ENCODE measurements around the gene CSRNP3.
A peak's percentile ranks its signal among the peaks of the same experiment; 100 is the strongest.
"Not testable (repeated sequence)": the region's sequence is repeated elsewhere in the genome, so short reads cannot be mapped to it uniquely, and the experiment has no call there.

The CSRNP3 gene

GRCh38 chr2:165634855-165635254, 165.4 kb downstream of the CSRNP3 start:
- peak; percentile 56 for DNase-seq (ENCODE audit: low spot score)

GRCh38 chr2:165635532-165635931, 166.0 kb downstream of the CSRNP3 start:
- no peak for DNase-seq (ENCODE audit: low spot score)

- DNase-seq (ENCODE audit: low spot score): no peak
Measured at GRCh38 chr2:165636959-165637358, 167.5 kb downstream of the CSRNP3 start.

GRCh38 chr2:165637396-165637795, 167.9 kb downstream of the CSRNP3 start:
- DNase-seq (ENCODE audit: low spot score): no peak

- DNase-seq (ENCODE audit: low spot score): no peak
Measured at GRCh38 chr2:165639504-165639903, 170.0 kb downstream of the CSRNP3 start.

GRCh38 chr2:165640247-165640929, 170.9 kb downstream of the CSRNP3 start:
- no peak for DNase-seq (ENCODE audit: low spot score)

GRCh38 chr2:165645930-165646831, 176.7 kb downstream of the CSRNP3 start:
- DNase-seq (ENCODE audit: low spot score): peak; percentile 54

- no peak for DNase-seq (ENCODE audit: low spot score)
Measured at GRCh38 chr2:165647409-165647808, 177.9 kb downstream of the CSRNP3 start.

- no peak for DNase-seq (ENCODE audit: low spot score)
Measured at GRCh38 chr2:165648801-165649200, 179.3 kb downstream of the CSRNP3 start.

- DNase-seq (ENCODE audit: low spot score): no peak
Measured at GRCh38 chr2:165651233-165651632, 181.7 kb downstream of the CSRNP3 start.

GRCh38 chr2:165655661-165656060, 186.2 kb downstream of the CSRNP3 start:
- no peak for DNase-seq (ENCODE audit: low spot score)

GRCh38 chr2:165660361-165660760, 190.9 kb downstream of the CSRNP3 start:
- no peak for DNase-seq (ENCODE audit: low spot score)

GRCh38 chr2:165662720-165663119, 193.2 kb downstream of the CSRNP3 start:
- DNase-seq (ENCODE audit: low spot score): no peak

GRCh38 chr2:165665614-165666013, 196.1 kb downstream of the CSRNP3 start:
- no peak for DNase-seq (ENCODE audit: low spot score)

- not testable (repeated sequence) for DNase-seq (ENCODE audit: low spot score)
Measured at GRCh38 chr2:165666073-165666472, 196.6 kb downstream of the CSRNP3 start.

GRCh38 chr2:165666605-165667004, 197.1 kb downstream of the CSRNP3 start:
- no peak for DNase-seq (ENCODE audit: low spot score)

GRCh38 chr2:165667375-165667774, 197.9 kb downstream of the CSRNP3 start:
- DNase-seq (ENCODE audit: low spot score): no peak

GRCh38 chr2:165674780-165675179, 205.3 kb downstream of the CSRNP3 start:
- no peak for DNase-seq (ENCODE audit: low spot score)

- DNase-seq (ENCODE audit: low spot score): no peak
Measured at GRCh38 chr2:165675551-165675968, 206.1 kb downstream of the CSRNP3 start.

GRCh38 chr2:165678882-165679281, 209.4 kb downstream of the CSRNP3 start:
- no peak for DNase-seq (ENCODE audit: low spot score)

- DNase-seq (ENCODE audit: low spot score): no peak
Measured at GRCh38 chr2:165679621-165680020, 210.1 kb downstream of the CSRNP3 start.

GRCh38 chr2:165681841-165682240, 212.3 kb downstream of the CSRNP3 start:
- DNase-seq (ENCODE audit: low spot score): no peak

- DNase-seq (ENCODE audit: low spot score): no peak
Measured at GRCh38 chr2:165682546-165682945, 213.0 kb downstream of the CSRNP3 start.

All from D341Med (cell line).